ENCODE results near the gene TSPAN18.
A peak's percentile ranks its signal among the peaks of the same experiment; 100 is the strongest.

Gene TSPAN18

GRCh38 chr11:44779736-44780520 is 53.2 kb downstream of the TSPAN18 start:
- peak; percentile 5 for DNase-seq

GRCh38 chr11:44780940-44781631 is 54.3 kb downstream of the TSPAN18 start:
- DNase-seq, result peak; percentile 34

GRCh38 chr11:44781655-44782054 is 54.9 kb downstream of the TSPAN18 start:
- DNase-seq, result no peak

GRCh38 chr11:44782478-44782877 is 55.7 kb downstream of the TSPAN18 start:
- no peak for DNase-seq

GRCh38 chr11:44784436-44784760 is 57.6 kb downstream of the TSPAN18 start:
- DNase-seq, result no peak

- DNase-seq, result no peak
Observed at GRCh38 chr11:44784851-44785250, 58.1 kb downstream of the TSPAN18 start.

GRCh38 chr11:44785856-44786607 is 59.3 kb downstream of the TSPAN18 start:
- DNase-seq, result no peak

GRCh38 chr11:44787070-44787469 is 60.3 kb downstream of the TSPAN18 start:
- DNase-seq, result no peak

GRCh38 chr11:44787981-44788380 is 61.2 kb downstream of the TSPAN18 start:
- DNase-seq, result no peak

- no peak for DNase-seq
Observed at GRCh38 chr11:44788536-44789261, 61.9 kb downstream of the TSPAN18 start.

- DNase-seq, result no peak
Observed at GRCh38 chr11:44789496-44789895, 62.7 kb downstream of the TSPAN18 start.

GRCh38 chr11:44790211-44790610 is 63.4 kb downstream of the TSPAN18 start:
- DNase-seq, result no peak

- no peak for DNase-seq
Observed at GRCh38 chr11:44791316-44791925, 64.7 kb downstream of the TSPAN18 start.

- no peak for DNase-seq
Observed at GRCh38 chr11:44792171-44792570, 65.4 kb downstream of the TSPAN18 start.

- peak; percentile 66 for DNase-seq
Observed at GRCh38 chr11:44793350-44794090, 66.8 kb downstream of the TSPAN18 start.

GRCh38 chr11:44795803-44796535 is 69.2 kb downstream of the TSPAN18 start:
- no peak for DNase-seq

- DNase-seq, result no peak
Observed at GRCh38 chr11:44797051-44797450, 70.3 kb downstream of the TSPAN18 start.

- peak; percentile 76 for DNase-seq
Observed at GRCh38 chr11:44797886-44798606, 71.3 kb downstream of the TSPAN18 start.

- DNase-seq, result no peak
Observed at GRCh38 chr11:44798607-44798972, 71.8 kb downstream of the TSPAN18 start.

- peak; percentile 31 for DNase-seq
Observed at GRCh38 chr11:44799012-44799411, 72.2 kb downstream of the TSPAN18 start.

Measured in femur (tissue), 1 donor.